SIG-M5 treated with dmso at 0.1 percent for 504 hours (cell line): ENCODE data around the gene NOMO2.
"Not testable (repeated sequence)": the region's sequence is repeated elsewhere in the genome, so short reads cannot be mapped to it uniquely, and the experiment has no call there.

Source experiments
- DNase-seq: peaks from one replicate; lab custom pipeline; 2025; ENCODE audit not compliant: unreplicated experiment; lab: John Stamatoyannopoulos, UW

NOMO2 gene

DNA sequence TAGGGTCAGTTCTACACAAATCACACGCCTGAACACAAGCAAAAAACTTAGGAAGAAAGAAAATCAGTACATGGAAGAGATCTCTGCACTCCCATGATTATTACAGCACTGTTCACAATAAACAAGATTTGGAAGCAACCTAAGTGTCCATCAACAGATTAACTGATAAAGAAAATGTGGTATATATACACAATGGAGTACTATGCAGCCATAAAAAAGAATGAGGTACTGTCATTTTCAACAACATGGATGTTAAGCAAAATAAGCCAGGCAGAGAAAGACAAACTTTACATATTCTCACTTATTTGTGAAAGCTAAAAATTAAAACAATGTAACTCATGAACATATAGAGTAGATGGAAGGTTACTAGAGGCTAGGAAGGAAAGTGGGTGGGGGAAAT, 16.0 kb upstream of the NOMO2 start:
- not testable (repeated sequence) for DNase-seq

DNA sequence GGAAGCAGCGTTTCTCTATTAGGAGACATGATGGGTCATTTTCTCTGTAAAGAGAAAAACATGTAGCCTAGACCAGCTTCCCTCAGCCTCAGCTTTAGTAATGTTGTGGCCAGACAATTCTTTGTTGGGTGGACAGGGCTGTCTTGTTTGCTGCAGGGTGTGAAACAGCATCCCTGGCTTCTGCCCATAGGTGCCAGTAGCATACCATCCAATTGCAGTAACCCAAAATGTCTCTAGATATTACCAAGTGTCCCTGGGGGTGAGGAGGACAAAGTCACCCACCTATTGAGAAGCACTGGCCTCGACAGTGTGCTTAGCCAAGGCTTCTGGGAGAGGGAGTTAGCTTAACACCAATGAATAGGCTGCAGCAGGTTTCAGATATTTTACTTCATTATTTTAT, 14.0 kb upstream of the NOMO2 start:
- not testable (repeated sequence) for DNase-seq

DNA sequence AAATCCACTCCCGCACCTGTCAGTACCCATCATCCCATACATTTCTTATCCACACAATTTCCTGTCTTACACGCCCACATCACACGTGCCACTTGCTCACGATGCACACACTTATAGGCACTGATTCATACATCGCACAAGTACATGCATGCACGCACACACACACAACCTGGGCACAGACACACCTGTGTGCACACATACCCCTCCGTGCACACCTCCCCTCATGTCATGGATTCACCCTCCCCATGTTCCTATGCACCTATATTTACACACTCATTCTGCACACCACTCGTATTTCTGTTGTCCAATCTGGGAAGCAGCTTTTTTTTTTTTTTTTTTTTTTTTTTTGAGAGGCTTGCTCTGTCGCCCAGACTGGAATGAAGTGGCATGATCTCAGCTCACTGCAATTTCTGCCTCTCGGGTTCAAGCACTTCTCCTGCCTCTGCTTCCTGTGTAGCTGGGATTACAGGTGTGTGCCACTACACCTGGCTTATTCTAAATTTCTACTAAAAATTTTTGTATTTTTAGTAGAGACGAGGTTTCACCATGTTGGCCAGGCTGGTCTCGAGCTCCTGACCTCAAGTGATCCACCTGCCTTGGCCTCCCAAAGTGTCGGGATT, 13.5 kb upstream of the NOMO2 start:
- DNase-seq, result not testable (repeated sequence)

DNA sequence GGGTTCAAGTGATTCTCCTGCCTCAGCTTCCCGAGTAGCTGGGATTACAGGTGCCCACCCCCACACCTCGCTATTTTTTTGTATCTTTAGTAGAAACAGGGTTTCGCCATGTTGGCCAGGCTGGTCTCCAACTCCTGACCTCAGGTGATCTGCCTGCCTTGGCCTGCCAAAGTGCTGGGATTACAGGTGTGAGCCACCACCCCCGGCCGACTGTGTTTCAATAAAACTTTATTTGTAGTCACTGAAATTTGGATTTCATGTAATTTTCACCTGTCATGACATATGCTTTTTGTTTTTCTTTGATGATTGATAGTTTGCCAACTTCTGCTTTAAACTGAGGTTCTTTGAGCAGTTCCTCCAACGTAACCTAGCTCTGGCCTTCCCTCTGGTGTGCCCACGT, 12.0 kb upstream of the NOMO2 start:
- DNase-seq, result not testable (repeated sequence)

DNA sequence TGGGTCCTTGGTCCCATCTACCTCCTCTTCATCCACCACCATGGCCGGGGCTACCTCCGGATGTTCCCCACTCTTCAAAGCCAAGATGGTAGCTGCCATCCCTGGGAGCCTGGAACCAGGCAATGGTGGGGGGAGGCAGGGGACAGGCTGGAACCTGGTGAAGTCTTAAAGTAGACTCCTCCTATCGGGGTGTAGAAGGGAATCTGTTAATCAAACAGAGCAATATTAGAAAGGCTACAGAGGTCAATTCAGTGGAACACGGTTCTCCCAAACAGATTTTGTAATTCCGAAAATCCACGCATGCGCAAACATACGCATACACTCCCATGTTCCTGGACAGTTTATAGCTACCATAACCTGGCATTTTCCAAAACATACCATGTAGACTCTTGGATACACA, 11.1 kb upstream of the NOMO2 start:
- DNase-seq, result not testable (repeated sequence)

DNA sequence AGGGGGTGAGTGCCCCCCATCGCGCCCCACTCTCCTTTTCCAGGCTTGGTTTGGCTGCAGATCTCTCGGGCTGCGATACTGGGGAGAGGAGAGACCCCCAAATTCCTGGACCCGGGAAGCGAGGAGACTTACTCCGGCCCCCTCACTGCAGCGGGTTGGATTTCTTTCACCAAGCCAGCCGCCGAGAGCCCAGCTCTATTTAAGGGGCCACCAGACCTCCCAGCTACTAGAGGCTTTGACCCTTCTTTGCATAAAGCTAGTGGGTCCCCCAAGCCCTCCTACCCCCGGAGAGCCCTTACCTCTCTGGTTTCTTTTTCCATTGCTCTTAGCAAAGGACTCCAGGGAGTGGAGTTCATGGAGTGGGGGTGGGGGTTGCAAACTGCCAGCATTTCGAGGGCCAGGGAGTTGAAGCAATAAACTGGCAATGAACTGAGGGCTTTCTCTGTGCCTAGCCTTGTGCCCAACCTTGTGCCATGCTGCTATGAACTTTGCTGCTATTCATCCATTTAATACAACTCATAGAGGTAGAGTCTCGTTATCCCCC, 9.5 kb upstream of the NOMO2 start:
- DNase-seq, result not testable (repeated sequence)

DNA sequence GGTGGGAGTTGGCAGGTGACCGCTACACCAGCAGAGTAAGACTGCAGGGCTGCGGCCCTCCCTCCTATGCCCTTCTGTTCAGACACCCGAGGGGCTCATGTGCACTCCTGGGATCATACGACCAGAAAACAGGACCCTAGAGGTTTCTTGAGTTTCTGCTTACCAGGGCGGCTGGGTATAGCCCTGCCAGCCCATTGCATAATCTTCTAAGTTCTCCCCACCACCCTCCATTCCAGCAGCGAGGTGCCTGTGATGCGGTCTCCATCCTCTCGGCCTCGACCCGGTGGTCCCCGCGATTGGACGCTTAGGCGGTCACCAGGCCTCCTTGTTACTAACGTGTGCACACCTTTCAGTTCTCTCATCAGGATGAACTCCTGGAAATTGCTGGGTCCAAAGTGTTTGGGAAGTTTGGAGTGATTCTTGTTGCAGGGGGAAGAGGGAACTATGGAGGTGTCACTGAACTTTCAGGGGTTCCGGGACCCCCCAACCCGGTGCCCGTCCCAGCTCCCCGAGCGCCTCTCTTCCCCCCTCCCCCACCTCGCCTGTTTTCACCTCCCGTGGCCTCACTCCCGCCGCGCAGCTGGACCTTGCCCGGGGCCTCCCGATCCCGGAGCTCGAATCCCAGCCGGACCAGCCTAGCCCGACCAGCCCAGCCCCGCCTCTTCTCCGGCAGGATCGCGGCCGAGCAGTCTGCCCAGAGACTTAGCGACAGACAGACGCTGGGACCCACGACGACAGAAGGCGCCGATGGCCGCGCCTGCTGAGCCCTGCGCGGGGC, 8.8 kb upstream of the NOMO2 start:
- not testable (repeated sequence) for DNase-seq

DNA sequence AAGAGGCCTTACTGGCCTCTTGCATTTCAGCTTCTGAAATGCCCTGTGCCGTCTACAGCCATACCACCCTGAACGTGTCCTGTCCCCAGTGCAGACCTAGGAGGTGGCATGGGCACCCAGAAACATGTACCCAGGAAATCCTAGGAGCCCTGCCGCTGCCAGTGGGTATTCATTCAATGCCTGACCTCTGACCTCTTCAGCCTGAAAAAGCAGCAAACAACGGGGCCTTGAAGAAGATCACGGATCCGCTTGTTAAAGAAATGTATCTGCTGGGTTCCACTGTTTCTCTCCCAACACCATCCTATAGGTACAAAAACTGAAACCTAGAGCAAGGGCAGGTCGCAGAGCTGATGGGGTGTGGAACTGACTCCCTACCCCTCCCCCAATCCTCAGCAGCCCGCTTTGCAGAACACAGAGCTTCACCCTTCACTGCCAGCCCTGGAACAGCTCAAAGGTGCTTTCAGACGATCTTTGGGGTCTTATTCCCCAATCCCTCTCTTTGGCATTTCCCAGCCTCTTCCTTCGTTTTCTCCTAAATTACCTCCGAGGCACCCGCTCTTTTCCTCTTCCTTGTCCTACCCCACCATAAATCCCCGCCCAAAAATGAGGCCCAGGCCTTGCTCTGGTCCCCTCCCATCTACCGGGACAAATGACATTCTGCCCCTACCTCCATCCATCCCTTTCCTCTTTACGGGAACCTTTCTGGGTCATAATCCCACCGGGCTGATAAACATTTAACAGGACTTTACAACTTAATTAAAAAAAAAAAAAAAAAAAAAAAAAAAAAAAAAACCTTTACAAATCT, 1.3 kb downstream of the NOMO2 start:
- not testable (repeated sequence) for DNase-seq

DNA sequence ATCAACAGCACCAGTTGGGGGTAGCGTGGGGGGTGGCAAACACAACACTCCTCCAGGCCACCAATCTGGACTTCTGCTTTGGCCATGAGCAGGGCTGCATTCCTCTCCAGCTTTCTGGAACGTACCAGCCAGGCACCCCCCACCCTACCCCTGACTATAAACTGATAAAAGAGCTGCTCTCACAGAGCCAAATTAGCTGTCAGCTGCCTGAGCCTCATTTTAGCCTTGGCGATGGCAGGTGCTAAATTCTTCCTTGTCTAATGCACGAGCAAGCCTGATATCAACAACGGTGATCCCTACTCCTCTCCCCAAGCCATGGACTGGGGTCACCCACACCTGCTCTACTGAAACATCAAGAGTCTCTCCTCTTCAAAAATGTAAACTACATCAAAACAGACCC, 8.2 kb downstream of the NOMO2 start:
- DNase-seq, result not testable (repeated sequence)

DNA sequence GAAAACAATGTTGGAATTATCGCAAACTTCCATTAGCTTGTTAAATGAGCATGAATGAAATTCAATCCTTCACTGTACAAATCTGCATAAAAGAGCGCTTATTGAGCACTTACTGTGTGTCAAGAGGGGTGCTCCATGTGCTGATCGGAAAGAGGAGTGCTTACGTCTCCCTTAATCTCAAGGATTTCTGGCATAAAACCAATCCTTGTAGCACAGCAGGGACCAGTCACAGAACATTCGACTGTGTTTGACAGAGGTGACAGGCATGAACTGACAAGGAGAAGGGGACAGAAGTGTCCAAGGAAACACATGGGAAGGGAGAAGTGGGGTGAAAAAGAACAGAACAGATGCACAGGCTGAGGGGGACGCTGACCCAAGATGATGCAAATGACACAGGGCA, 14.5 kb downstream of the NOMO2 start:
- not testable (repeated sequence) for DNase-seq

DNA sequence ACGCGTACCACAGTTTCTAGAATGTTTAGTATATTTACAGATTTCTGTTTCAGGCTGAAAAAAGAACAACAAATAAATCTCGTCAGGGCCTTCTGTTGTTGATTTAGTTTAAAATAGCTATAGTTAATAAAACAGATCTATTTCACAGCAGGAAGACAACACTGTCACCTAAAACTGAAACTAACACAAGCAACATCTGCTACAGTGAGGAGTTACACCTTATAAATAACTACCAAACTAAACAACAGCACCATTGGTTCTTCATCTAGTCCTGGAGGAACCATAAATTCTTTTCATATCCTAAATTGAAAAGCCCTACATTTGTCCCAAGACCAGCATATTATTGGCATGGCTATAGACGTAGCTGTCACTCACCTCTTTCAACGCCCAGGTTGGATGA, 15.0 kb downstream of the NOMO2 start:
- DNase-seq, result not testable (repeated sequence)

DNA sequence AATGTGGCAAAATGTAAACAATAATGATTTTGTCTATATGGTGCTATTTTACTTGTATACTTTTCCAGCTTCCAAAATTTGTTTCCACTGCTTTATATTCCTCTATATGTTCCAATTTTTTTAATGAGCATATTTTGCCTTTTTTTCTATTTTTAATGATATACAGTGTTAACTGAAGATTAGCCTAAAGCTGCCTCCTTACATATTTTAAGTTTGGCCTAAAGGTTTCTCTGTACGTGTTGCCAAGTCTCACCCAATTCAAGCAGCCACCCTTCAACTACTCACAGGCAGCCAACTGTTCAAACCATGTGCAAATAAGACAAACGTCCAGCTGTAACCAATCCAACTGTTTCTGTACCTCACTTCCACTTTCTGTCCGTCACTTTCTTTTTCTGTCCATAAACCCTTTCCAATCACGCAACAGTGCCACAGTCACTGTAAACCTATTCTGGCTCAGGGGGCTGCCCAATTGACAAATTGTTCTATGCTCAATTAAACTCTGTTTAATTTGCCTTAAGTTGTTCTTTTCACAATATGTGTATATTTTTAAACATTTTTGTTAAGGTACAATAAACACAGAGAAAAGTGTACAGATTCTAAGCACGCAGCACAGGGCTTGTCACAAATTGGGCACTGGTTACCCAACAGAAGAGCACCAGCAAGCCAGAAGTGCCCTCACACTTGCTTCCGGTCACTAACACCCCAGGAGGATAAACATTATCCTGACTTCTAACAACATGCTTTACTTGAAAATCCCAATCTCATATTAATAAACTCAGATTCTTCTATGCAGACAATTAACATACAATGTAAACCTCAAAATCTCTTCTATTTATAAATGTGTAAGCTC, 17.4 kb downstream of the NOMO2 start:
- not testable (repeated sequence) for DNase-seq

DNA sequence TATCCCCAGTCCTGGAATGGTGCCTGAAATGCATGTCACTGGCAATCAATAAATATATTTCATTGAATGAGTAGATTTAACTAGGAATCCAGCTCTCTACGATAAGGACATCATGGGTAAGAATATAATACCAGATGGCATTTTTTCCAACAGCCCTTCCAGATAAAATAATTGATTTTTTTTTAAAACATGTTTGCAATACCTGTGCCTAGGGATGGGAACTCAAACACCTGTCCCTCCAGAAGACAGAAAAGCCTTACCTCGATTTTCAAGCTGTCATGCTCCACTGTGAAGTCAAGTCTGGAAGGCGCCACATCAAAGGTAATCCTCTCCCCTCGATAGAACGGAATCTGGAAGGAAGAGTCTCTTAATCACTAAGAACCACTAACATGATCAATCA, 20.0 kb downstream of the NOMO2 start:
- DNase-seq, result not testable (repeated sequence)

DNA sequence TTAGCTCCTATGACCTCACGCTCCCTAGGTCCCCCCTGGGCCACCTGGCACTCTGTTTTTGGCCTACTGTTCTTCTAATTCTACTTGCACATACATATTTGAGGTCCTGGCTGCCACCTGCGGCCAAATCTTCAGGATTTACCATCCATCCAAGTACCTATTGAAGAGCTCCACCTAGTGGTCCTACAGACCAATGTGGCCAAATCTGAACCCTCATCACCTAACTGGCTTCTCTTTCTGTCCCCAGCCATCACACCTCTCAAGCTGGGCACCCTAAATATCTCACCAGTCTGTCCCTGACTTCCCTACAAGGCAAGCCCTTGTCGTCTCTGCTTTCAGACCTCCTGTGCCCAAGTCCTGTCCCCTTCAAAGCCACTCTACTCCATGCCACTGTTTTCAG, 24.9 kb downstream of the NOMO2 start:
- DNase-seq, result not testable (repeated sequence)

DNA sequence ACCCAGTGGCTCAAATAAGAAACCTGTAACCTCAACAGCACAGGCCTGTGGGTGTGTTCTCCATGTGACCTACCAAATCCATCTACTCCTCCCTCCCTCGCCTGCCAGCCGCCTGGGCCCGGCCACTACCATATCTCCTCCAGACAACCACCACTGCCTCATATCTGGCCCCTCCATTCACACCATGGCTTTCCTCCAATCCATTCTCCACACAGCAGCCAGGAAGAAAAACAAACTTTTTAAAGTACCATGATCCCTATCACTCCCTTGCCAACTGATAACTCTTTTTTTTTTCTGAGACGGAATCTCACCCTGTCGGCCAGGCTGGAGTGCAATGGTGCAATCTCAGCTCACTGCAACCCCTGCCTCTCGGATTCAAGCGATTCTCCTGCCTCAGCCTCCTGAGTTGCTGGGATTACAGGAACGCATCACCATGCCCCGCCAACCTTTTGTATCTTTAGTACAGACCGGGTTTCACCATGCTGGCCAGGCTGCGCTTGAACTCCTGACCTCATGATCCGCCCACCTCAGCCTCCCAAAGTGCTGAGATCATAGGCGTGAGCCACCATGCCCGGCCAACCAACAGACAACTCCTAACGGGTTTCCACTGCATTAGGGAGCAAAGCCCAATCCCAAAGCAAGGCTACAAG, 26.3 kb downstream of the NOMO2 start:
- DNase-seq, result not testable (repeated sequence)

DNA sequence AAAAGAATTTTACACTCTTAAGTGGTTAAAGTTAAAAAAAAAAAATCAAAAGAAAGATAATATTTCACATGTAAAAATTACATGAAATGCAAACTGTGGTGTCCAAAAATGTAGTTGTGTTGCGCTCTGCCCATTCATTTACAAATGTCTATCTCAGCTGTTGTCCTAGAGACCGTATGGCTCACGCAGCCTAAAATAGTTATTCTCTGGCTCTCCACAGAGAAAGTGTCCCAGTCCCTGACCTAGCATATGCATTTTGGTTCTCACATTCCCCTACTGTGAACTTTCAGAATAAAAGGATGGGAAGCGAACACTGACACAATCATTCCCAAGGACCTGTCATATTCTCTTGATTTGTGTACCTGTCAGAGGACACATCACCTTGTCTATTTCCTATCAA, 27.6 kb downstream of the NOMO2 start:
- not testable (repeated sequence) for DNase-seq

DNA sequence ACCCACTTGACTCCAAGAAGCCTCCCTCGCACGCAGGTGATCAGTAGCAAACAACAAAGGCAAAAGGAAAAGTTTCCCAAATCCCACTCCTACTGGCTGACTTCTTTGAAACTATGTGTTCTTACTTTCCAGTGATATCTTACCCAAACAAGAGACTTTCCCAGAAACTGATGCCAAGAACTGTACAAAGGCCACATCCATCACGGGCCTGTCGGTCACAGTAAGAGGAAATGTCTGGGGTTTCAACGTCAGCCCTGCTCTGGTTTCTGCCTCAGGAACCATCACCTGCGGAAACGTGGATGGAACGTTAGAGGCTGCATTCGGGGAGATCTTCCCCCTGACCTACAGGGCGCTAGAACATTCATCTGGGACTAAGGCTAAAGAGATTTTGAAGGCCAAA, 30.6 kb downstream of the NOMO2 start:
- DNase-seq, result not testable (repeated sequence)

DNA sequence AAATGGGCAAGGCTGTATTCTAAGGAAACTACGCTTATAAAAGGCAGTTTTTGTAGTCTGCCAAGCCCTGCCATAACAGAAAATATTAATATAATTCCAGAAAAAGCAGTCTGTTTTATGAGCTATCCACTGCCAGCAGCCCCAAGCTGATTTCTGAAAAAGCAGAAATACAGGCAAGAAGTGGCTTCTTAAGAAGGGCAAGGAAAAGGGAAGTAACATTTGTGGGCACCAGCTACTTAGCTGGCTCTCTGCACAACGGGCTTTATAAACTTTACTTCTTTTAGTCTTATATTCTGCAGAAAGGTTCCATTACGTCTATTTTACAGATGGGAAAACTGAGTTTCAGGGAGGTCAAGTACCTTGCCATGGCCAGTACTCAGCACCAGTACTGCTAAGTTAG, 31.6 kb downstream of the NOMO2 start:
- not testable (repeated sequence) for DNase-seq

DNA sequence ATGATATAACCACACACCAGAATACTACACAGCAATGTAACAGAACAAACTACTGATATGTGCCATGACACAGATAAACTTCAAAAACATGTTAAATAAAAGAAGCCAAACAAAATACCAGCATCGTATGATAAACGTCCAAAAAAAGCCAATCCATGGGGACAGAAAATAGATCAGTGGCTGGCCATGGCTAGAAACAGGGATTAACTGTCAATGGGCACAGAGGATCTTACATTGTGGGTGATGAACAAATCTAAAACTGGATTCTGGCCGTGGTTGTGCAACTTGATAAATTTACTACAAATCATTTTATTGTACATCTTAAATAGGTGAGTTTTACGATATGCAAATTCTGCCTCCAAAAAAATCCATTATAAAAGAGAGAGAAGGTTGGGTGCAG, 35.4 kb downstream of the NOMO2 start:
- not testable (repeated sequence) for DNase-seq

DNA sequence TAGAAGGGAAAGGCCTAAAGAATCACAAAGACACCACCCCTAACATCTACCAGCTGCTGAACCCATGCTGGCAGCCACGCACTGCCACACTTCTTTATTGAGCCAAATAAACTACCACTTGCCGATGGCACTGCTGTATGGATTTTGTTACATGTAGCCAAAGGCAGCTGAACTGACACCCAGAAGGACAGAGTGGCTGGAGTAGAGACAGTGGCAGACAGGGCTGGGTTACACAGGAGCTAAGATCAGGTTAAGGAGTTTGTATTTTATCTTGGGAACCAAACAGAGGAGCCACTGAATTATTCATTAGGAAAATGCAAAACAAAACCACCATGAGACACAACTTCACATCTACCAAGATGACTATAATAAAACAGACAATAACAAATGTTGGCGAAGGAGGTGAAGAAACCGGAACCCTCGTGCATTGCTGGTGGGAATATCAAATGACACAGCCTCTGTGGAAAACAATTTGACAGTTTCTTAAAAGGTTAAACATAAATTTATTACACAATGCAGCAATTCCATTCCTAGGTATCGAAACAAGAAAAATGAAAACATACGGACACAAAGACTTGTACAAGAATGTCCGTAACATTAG, 35.9 kb downstream of the NOMO2 start:
- not testable (repeated sequence) for DNase-seq
